Stimulated activated CD8-positive, alpha-beta memory T cell treated with anti-CD3 and anti-CD28 coated beads, Interleukin-7, amount 100 ng/mL, for 24 hours (primary cell): ENCODE results near the gene KRT16.
"Not testable (repeated sequence)": the region's sequence is repeated elsewhere in the genome, so short reads cannot be mapped to it uniquely, and the experiment has no call there.

ENCODE experiments used
- DNase-seq: peaks from one replicate; pipeline ENCODE4 v3.0.0-alpha.2; 2020; ENCODE audit warnings: low read depth

KRT16 gene

GRCh38 chr17:41583137-41584127, 29.1 kb downstream of the KRT16 start:
- DNase-seq: no peak

GRCh38 chr17:41582061-41582968, 30.3 kb downstream of the KRT16 start:
- DNase-seq: not testable (repeated sequence)

- DNase-seq: no peak
These were observed 31.1 kb downstream of the KRT16 start for GRCh38 chr17:41581366-41582060.

- DNase-seq: no peak
These were observed 31.7 kb downstream of the KRT16 start for GRCh38 chr17:41580687-41581365.

- no peak for DNase-seq
These were observed 32.4 kb downstream of the KRT16 start for GRCh38 chr17:41580244-41580575.

- peak; percentile 51 for DNase-seq
These were observed 32.9 kb downstream of the KRT16 start for GRCh38 chr17:41579484-41580243.

- DNase-seq: no peak
These were observed 33.6 kb downstream of the KRT16 start for GRCh38 chr17:41578971-41579370.

- DNase-seq: no peak
These were observed 34.0 kb downstream of the KRT16 start for GRCh38 chr17:41578538-41578937.

- DNase-seq: not testable (repeated sequence)
These were observed 35.8 kb downstream of the KRT16 start for GRCh38 chr17:41576740-41577139.

GRCh38 chr17:41575336-41575735, 37.2 kb downstream of the KRT16 start:
- DNase-seq: no peak

- no peak for DNase-seq
These were observed 40.8 kb downstream of the KRT16 start, which contains the start of gene KRT9 for GRCh38 chr17:41571561-41572434. TSS of gene KRT9 (minus strand) at chr17:41572059. CDS start at chr17:41571992, 67 bp downstream.

GRCh38 chr17:41567317-41567716, 45.2 kb downstream of the KRT16 start:
- DNase-seq: no peak

GRCh38 chr17:41565338-41565737, 47.2 kb downstream of the KRT16 start:
- no peak for DNase-seq

GRCh38 chr17:41563607-41564170, 48.9 kb downstream of the KRT16 start:
- DNase-seq: no peak

GRCh38 chr17:41561554-41561953, 51.0 kb downstream of the KRT16 start:
- DNase-seq: no peak
